Measurements from ENCODE around the gene PRDM10.

The PRDM10 gene

GRCh38 chr11:129978447-129978846 is 24.2 kb downstream of the PRDM10 start:
- TF ChIP-seq, protein P1, sequence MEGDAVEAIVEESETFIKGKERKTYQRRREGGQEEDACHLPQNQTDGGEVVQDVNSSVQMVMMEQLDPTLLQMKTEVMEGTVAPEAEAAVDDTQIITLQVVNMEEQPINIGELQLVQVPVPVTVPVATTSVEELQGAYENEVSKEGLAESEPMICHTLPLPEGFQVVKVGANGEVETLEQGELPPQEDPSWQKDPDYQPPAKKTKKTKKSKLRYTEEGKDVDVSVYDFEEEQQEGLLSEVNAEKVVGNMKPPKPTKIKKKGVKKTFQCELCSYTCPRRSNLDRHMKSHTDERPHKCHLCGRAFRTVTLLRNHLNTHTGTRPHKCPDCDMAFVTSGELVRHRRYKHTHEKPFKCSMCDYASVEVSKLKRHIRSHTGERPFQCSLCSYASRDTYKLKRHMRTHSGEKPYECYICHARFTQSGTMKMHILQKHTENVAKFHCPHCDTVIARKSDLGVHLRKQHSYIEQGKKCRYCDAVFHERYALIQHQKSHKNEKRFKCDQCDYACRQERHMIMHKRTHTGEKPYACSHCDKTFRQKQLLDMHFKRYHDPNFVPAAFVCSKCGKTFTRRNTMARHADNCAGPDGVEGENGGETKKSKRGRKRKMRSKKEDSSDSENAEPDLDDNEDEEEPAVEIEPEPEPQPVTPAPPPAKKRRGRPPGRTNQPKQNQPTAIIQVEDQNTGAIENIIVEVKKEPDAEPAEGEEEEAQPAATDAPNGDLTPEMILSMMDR (conservative IDR thresholded peaks at IDR 0.05; ENCODE audit: low read depth, low read length), result no peak
- H3K4me3 ChIP-seq (ENCODE audit: low read depth, low read length), result no peak overlapping the region
- no peak for DNase-seq (ENCODE audit: low read depth)

GRCh38 chr11:129976328-129976727 is 26.3 kb downstream of the PRDM10 start:
- no peak overlapping the region for H3K4me3 ChIP-seq (ENCODE audit: low read depth, low read length)
- no peak for DNase-seq (ENCODE audit: low read depth)
- TF ChIP-seq, protein P1 (conservative IDR thresholded peaks at IDR 0.05; ENCODE audit: low read depth, low read length), result no peak

GRCh38 chr11:129975543-129975942 is 27.1 kb downstream of the PRDM10 start:
- no peak overlapping the region for H3K4me3 ChIP-seq (ENCODE audit: low read depth, low read length)
- TF ChIP-seq, protein P1 (conservative IDR thresholded peaks at IDR 0.05; ENCODE audit: low read depth, low read length), result no peak
- DNase-seq (ENCODE audit: low read depth), result no peak

GRCh38 chr11:129974672-129975071 is 28.0 kb downstream of the PRDM10 start:
- TF ChIP-seq, protein P1 (conservative IDR thresholded peaks at IDR 0.05; ENCODE audit: low read depth, low read length), result no peak
- DNase-seq (ENCODE audit: low read depth), result no peak
- no peak overlapping the region for H3K4me3 ChIP-seq (ENCODE audit: low read depth, low read length)

GRCh38 chr11:129974237-129974636 is 28.4 kb downstream of the PRDM10 start:
- TF ChIP-seq, protein P1 (conservative IDR thresholded peaks at IDR 0.05; ENCODE audit: low read depth, low read length), result no peak
- H3K4me3 ChIP-seq (ENCODE audit: low read depth, low read length), result no peak overlapping the region
- peak; percentile 23 for DNase-seq (ENCODE audit: low read depth)

DNA sequence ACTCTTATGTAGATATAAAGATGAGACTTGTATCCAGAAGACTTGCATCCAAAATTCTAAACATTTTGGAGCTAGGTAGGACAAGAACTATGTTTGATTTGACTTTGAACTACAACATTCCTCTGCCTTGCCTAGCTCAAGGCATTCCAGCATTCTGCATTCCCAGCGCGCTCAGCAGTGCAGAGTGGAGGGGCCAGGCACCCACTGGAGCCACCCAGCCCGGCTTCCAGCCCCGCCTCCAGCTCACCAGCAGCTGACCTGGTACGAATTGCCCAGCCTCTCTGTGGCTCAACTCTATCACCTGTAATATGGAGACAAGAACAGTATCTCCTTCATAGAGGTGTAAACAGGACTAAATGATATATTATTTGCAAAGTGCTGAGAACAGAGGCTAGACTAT is 28.8 kb downstream of the PRDM10 start:
- TF ChIP-seq, protein P1 (conservative IDR thresholded peaks at IDR 0.05; ENCODE audit: low read depth, low read length), result no peak
- H3K4me3 ChIP-seq (ENCODE audit: low read depth, low read length), result no peak overlapping the region
- peak; percentile 46 for DNase-seq (ENCODE audit: low read depth)

DNA sequence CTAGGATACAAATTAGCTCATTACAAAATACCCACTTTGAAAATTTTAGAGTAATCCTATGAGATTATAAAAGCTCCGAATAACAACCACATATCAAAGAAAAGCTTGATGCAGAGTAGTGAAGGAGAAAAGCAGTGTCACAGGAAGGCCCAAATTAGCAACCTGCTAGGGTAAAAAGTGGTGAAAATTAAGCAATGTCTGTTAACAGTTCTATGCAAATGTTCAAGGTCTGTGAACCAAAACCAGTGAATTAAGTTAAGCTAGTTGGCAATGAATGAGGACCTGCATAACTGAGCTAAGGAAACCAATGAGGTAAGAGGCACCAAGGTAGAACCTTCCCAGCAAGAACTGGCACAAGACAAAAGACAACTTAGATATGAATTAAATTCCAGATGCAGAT is 29.6 kb downstream of the PRDM10 start:
- H3K4me3 ChIP-seq (ENCODE audit: low read depth, low read length), result no peak overlapping the region
- DNase-seq (ENCODE audit: low read depth), result no peak
- TF ChIP-seq, protein P1 (conservative IDR thresholded peaks at IDR 0.05; ENCODE audit: low read depth, low read length), result no peak
